GM12873 (cell line): Measurements from ENCODE around the gene MLN.

Experiments used
- TF ChIP-seq, protein P1 (sequence below): IDR thresholded peaks from 2 replicates; pipeline ENCODE4 v1.5.1; 2012; ENCODE audit warnings: low read depth, mild to moderate bottlenecking, moderate library complexity, low read length, control low read depth; ENCODE audit not compliant: insufficient read depth; ENCODE audit errors: missing control alignments

The MLN gene

GRCh38 chr6:33807606-33808005, 3.8 kb upstream of the MLN start:
- TF ChIP-seq, protein P1, sequence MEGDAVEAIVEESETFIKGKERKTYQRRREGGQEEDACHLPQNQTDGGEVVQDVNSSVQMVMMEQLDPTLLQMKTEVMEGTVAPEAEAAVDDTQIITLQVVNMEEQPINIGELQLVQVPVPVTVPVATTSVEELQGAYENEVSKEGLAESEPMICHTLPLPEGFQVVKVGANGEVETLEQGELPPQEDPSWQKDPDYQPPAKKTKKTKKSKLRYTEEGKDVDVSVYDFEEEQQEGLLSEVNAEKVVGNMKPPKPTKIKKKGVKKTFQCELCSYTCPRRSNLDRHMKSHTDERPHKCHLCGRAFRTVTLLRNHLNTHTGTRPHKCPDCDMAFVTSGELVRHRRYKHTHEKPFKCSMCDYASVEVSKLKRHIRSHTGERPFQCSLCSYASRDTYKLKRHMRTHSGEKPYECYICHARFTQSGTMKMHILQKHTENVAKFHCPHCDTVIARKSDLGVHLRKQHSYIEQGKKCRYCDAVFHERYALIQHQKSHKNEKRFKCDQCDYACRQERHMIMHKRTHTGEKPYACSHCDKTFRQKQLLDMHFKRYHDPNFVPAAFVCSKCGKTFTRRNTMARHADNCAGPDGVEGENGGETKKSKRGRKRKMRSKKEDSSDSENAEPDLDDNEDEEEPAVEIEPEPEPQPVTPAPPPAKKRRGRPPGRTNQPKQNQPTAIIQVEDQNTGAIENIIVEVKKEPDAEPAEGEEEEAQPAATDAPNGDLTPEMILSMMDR: no peak

DNA sequence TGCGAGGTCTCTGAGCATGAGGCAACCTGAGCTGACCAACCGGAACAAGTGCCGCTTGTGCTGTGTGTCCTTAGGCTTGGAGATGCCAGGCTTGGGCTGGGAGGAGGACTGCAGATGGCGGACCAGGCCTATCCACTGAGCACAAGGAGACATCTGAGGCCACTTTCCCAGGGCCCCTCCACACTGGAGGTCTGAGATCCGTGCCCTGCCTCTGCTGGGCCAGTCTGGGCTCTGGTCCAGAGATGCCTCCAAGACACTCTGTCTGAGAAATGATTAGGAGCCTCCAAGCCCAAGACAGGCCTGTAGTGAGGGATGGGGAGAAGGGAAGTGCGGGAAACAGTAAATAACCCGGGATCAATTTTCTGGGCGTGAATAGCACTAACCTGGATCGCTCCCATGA, 3.0 kb upstream of the MLN start:
- TF ChIP-seq, protein P1: no peak

- TF ChIP-seq, protein P1: no peak
These were observed 1.4 kb downstream of the MLN start for GRCh38 chr6:33802186-33802958.

DNA sequence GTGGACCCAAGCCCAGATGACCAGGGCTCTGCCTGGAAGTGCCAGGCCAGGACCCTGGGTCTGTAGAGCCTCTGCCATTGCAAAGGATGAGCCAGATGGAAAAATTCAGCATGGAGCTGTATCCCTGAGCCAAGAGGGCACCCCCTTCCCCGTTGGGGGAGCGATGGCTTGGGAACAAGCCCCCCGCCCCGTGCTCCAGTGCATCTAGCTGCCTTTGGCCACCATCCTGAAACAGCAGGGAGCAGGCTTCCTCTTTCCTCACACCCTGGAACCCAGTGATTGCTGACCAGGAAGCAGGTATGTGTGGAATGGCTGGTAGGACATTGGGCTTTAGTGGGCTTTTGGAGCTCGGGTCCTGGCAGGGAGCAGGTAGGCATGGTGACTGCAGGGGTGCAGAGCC, 2.2 kb downstream of the MLN start:
- TF ChIP-seq, protein P1: no peak

- TF ChIP-seq, protein P1: no peak
These were observed 3.4 kb downstream of the MLN start for GRCh38 chr6:33800248-33800969.

GRCh38 chr6:33799454-33800113, 4.2 kb downstream of the MLN start:
- TF ChIP-seq, protein P1: no peak

- TF ChIP-seq, protein P1: no peak
These were observed 5.4 kb downstream of the MLN start for GRCh38 chr6:33798343-33798848.
